Upper lobe of left lung (tissue), 4 donors: ENCODE measurements around the gene SERTAD1.

Source experiments
- CTCF ChIP-seq, 6 experiments: fragments of 450-650 bp in 4 of 6; fragments of 200-600 bp in 2 of 6; sonication (generic) in 2 of 6; IDR thresholded peaks; one replicate each; pipeline ENCODE4 v1.5.1; 2016 to 2019; ENCODE audit warnings: antibody characterized with exemption in 6 of 6
- EP300 ChIP-seq, 4 donors: sonication (generic); formaldehyde crosslinking; IDR thresholded peaks; one replicate each; pipeline ENCODE4 v1.5.1; 2017; ENCODE audit warnings: antibody characterized with exemption in 4 of 4, control low read depth in 2 of 4
- POLR2A ChIP-seq, 4 donors: fragments of 450-650 bp; IDR thresholded peaks; one replicate each; pipeline ENCODE4 v1.5.1; 2016 to 2017; ENCODE audit warnings: antibody characterized with exemption in 4 of 4, mild to moderate bottlenecking in 2 of 4
- POLR2AphosphoS5 ChIP-seq, 2 donors: sonication (generic); formaldehyde crosslinking; IDR thresholded peaks; one replicate each; pipeline ENCODE4 v1.5.1; 2017; ENCODE audit warnings: antibody characterized with exemption in 2 of 2

GRCh38 chr19:40471111-40471510 is 45.3 kb upstream of the SERTAD1 start:
- TF ChIP-seq CTCF (IDR thresholded peaks at IDR 0.05) (no peak), POLR2AphosphoS5 (IDR thresholded peaks at IDR 0.05) (no peak), POLR2A (IDR thresholded peaks at IDR 0.05) (no peak), EP300 (IDR thresholded peaks at IDR 0.05) (no peak)
